MV-4-11 (cell line): Measurements from ENCODE around the gene NMUR2.

Source experiments
- DNase-seq: peaks from one replicate; lab custom pipeline; 2025; lab: John Stamatoyannopoulos, UW

NMUR2 gene

DNA sequence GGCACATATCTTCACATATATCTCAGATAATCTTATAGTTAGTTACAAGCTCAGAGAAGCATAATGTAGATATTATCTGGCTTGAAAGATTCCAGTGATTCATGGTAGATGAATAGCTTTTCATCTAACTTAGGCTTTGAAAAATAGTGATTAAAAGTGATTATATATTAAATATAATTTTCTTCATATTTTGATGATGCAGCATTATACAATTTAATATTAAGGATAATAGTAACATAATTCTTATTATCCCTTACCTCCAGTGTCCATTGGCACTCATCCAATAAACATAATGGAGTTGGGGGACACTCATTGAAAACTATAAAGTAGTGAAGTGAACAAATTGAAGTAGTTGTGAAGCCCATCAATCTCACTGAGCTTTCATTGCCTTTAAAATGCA lies 35.8 kb downstream of the NMUR2 start:
- no peak for DNase-seq

DNA sequence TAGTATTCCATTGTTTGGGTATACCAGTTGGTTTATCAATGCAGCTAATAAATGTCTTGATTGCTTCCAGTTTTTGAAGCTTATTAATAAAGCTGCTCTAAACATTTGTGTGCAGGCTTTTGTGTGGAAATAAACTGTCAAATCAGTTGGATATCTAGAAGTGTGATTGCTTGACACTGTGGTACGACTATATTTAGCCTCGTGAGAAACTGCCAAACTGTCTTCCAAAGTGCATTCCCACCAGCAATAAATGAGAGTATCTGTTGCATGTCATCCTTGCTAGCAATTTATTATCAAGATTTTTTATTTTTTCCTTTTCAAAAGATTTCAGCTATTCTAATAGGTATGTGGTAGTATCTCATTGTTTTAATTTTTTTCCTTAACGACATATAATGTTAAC lies 37.5 kb downstream of the NMUR2 start:
- DNase-seq = no peak

DNA sequence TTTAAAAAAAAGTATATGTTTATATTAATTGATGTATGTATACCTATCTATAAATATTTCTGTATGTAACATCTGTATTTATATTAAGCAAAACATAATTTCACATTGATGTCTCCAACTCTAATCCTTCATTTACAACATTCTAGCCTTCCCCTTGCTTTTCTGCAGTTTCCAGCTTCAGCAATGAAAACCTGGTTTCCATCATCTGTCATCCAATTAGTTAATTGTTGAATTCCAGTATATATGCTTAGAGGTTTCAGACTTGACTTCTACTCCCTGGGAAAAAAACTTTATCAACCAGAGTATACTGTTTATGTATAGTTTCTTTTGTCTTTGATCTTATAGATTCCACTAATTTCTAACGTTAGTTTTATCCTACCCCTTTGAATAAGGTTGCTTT lies 38.4 kb downstream of the NMUR2 start:
- no peak for DNase-seq

DNA sequence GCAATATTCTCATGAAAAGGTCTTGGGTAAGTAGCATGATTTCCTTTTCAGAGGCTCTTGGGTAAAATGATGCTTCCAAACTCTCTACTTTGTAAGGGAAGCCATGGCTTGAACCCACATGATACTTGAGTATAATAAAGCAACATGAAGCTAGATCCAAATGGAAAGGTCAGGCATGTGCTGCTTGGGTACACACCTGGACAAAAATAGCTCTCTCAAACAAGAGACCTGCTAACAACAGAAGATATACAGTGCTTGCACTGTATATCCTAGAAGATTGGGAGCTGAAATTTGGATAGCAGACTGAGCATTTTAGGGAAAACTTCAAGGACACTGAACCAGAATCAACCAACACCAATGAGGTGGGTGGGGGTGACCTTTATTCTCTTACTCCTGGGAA lies 40.2 kb downstream of the NMUR2 start:
- DNase-seq = no peak

DNA sequence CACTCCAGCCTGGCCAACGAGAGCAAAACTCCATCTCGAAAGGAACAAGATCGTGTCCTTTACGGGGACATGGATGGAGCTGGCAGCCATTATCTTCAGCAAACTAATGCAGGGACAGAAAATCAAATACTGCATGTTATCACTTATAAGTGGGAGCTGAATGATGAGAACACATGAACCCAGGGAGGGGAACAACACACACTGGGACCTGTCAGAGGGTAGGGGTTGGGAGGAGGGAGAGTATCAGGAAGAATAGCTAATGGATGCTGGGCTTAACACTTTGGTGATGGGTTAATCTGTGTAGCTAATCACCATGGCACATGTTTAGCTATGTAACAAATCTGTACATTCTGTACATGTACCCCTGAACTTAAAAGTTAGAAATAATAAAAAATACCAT lies 40.9 kb downstream of the NMUR2 start:
- DNase-seq = no peak

DNA sequence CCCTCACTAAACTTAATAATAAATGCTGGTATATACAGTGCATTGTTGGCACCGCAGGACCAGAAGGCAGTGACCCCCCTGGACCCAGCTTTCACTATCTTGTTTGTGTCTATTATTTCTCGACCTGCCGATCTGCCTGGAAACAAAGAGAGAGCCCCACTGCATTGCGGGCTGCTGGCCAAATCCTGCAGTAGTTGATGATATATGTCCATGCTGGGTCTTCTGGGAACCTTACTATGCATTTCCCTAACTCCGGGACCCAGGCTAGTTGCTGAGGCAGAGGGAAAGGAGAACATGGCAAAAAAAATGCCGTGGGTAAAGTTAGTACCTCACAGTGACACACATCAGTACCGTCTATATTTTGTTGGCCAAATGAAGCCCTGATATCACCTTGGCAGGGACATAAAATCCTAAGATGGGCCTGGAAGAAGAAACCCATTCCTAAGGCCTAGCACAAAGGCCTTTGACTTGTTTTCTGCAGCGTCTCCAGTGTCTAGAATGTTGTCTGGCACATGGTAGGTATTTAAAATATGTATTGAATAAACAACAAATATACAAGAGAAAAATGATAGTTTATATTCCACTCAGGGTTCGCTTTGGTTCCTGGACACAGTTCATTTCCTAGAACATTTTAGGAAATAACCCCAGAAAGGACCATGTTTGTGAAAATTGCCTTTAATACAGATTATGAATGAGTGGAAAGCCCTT lies 46.1 kb downstream of the NMUR2 start:
- no peak for DNase-seq

DNA sequence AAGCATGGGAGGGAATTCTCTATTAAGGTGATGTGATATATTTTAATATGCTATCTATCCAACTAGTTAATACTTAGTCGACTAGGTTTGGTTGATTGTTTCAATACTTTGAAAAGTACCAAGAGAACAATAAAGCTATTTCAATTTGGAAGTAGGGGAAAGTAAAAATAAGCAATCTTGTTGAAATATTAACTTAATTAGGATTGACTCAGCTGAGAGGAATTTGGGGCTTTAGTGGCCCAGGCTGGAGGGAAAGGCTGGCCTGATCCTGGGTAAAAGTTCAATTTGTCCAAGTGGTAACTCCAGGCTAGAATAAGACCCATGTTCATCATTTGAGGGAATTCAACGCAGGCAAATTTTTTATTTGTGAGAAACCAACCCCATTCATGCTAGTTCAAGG lies 48.6 kb downstream of the NMUR2 start:
- DNase-seq = no peak

DNA sequence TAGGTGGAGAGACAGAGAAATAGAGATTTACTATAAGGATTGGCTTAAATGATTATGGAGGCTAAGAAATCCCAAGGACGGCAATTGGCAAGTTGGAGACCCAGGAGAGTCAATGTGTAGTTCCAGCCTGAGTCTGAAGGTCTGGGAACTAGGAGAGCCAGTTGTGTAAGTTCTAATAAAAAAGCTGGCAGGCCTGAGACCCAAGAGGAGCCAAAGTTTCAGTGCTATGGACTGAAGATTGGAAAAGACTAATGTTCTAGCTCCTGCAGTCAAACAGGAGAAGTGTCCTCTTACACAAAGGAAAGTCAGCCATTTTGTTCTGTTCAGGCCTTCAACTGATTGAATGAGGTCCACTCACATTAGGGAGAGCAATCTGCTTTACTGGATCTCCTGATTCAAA lies 50.0 kb downstream of the NMUR2 start:
- no peak for DNase-seq

DNA sequence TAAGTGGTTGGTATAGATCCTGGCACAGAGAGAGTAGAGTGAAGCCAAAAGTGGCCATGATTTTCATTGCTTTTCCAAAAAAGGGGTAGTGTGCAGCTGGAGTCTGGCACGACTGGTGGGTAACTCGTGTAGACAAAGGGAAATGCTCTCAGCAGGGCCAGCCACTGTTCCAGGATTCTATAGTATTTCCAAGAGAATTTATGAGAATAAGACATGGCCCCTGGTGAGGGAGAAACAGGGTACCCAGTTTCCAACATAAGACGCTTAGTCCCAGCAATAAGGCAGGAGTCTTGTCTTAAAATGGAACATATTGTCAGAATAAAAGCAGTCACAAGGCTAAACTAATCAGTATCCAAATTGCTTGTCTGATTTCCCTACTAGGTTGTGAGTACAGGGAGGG lies 52.1 kb downstream of the NMUR2 start:
- DNase-seq = no peak

DNA sequence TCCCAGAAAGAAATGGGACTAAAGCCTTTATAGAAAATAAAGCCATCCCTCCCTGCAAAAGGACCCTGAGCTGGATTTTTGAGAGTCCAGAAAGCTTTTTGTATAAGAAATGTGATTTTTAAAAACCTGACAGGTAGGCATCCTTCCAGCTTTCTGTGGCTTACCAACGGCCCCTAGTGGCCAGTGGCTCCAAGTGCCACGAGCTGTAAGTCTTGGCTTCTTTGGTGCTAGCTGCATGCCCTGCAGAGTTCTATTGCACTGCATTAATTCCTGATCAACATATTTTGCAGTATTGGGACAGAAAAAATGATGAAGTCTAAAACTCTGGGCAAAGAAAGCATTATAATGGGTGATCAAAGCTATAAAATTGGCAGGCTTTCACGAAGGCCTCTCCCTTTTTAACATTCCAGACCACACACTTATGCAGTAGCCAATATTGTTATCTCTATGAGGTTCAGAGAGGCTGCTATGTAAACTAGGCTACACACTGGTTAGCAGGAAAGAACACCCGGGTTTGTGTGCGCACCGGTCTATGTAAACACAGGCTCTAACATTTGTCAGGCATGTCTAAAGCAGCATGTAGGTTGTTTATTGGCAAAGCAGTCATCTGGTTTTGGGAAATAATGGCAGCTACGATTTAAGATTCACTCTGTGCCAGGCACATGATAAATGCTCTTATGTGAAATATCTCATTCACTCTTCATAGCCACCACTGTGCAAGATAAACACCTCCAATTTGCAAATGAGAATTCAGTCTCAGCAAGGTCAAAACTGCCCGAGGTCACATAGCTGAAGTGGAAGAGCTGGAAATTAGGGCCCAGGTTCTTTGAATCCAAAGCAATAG lies 55.2 kb downstream of the NMUR2 start:
- peak; percentile 12 for DNase-seq
